H1 (cell line): ENCODE measurements around the gene DES. TPM values are rescaled to one million over a fixed set of nuclear protein-coding genes. Genes with fewer than 3 reads are reported as not detected.

Experiments used
- CTCF ChIA-PET: fragments of 300-600 bp; sonication (Branson Sonifier 250); formaldehyde crosslinking; loops from one replicate; lab custom pipeline; 2021; ENCODE audit not compliant: partially characterized antibody; lab: Charles Lee
- POLR2A ChIA-PET: fragments of 300-600 bp; sonication (Branson Sonifier 250); formaldehyde crosslinking; loops from one replicate; lab custom pipeline; 2021; ENCODE audit warnings: inconsistent platforms; ENCODE audit not compliant: partially characterized antibody; lab: Charles Lee
- DNase-seq, 2 experiments: peaks; one replicate each; pipeline versions ENCODE4 v3.0.0 to v3.0.0-alpha.2; 2010 to 2022; ENCODE audit warnings: low spot score in 2 of 2, low read depth in 1 of 2, mixed read lengths in 1 of 2
- FAIRE-seq: peaks from 2 replicates; lab custom pipeline; 2011; peaks lifted over from hg19 to GRCh38; lab: Jason Lieb, UNC
- H2AFZ ChIP-seq: 2 replicates; pipeline ENCODE4 v1.8.1; 2012; ENCODE audit warnings: low read length, inconsistent platforms
- H2AK5ac ChIP-seq: 2 replicates; pipeline ENCODE4 v1.6.1; 2013; ENCODE audit warnings: low read depth, low read length
- H2BK120ac ChIP-seq: replicated peaks from 2 replicates; pipeline ENCODE3; 2013; ENCODE audit warnings: low read depth, low read length, inconsistent platforms
- H2BK12ac ChIP-seq: 2 replicates; pipeline ENCODE4 v1.6.1; 2013; ENCODE audit warnings: low read depth, low read length
- H2BK15ac ChIP-seq: 2 replicates; pipeline ENCODE4 v1.6.1; 2013; ENCODE audit warnings: low read length
- H2BK20ac ChIP-seq: 2 replicates; pipeline ENCODE4 v1.6.1; 2013; ENCODE audit warnings: low read length
- H2BK5ac ChIP-seq: 2 replicates; pipeline ENCODE4 v1.6.1; 2013; ENCODE audit warnings: low read depth, low read length
- H3K14ac ChIP-seq: 2 replicates; pipeline ENCODE4 v1.6.1; 2013; ENCODE audit warnings: inconsistent platforms; ENCODE audit not compliant: insufficient read length
- H3K18ac ChIP-seq: 2 replicates; pipeline ENCODE4 v1.6.1; 2013; ENCODE audit warnings: low read length; ENCODE audit errors: extremely low read depth
- H3K23ac ChIP-seq: 2 replicates; pipeline ENCODE4 v1.6.1; 2013; ENCODE audit warnings: inconsistent platforms; ENCODE audit not compliant: insufficient read length
- H3K23me2 ChIP-seq: 2 replicates; pipeline ENCODE4 v1.6.1; 2013; ENCODE audit warnings: low read depth, low read length
- H3K27ac ChIP-seq: 2 replicates; pipeline ENCODE4 v1.6.1; 2011; ENCODE audit warnings: low read depth, low read length, inconsistent platforms
- H3K27me3 ChIP-seq, 4 experiments: replicated peaks in 1 of 4; 1 replicate in 1 of 4; 2 replicates in 3 of 4; pipeline versions ENCODE4 v1.6.1 to v1.8.1; 2011 to 2013; ENCODE audit warnings: low read length in 3 of 4, mild to moderate bottlenecking in 3 of 4, inconsistent platforms in 2 of 4, mixed read lengths in 2 of 4, moderate library complexity in 1 of 4; ENCODE audit not compliant: control insufficient read depth in 3 of 4, insufficient read depth in 3 of 4; ENCODE audit errors: extremely low read depth in 1 of 4
- H3K36me3 ChIP-seq, 4 experiments: 2 replicates each; pipeline versions ENCODE4 v1.6.1 to v1.8.1; 2011 to 2013; ENCODE audit warnings: mild to moderate bottlenecking in 4 of 4, low read length in 3 of 4, moderate library complexity in 2 of 4, control low read depth in 1 of 4, inconsistent platforms in 1 of 4; ENCODE audit not compliant: insufficient read depth in 4 of 4, control insufficient read depth in 2 of 4
- H3K4ac ChIP-seq: replicated peaks from 2 replicates; pipeline ENCODE3; 2013; ENCODE audit warnings: low read length, low read depth, mixed read lengths, inconsistent platforms; ENCODE audit not compliant: insufficient read length
- H3K4me1 ChIP-seq, 4 experiments: replicated peaks in 1 of 4; 1 replicate in 1 of 4; 2 replicates in 3 of 4; pipeline versions ENCODE4 v1.6.1 to v1.8.1; 2011 to 2013; ENCODE audit warnings: low read length in 3 of 4, inconsistent platforms in 2 of 4, mixed read lengths in 1 of 4; ENCODE audit not compliant: insufficient read depth in 4 of 4, control insufficient read depth in 3 of 4
- H3K4me2 ChIP-seq, 2 experiments: 2 replicates each; pipeline versions ENCODE4 v1.6.1 to v1.8.1; 2011 to 2013; ENCODE audit warnings: low read depth in 2 of 2, low read length in 2 of 2, control low read depth in 1 of 2, inconsistent platforms in 1 of 2, mild to moderate bottlenecking in 1 of 2; ENCODE audit not compliant: insufficient read depth in 1 of 2
- H3K4me3 ChIP-seq, 4 experiments: fragments of 200-600, 300-600 bp in 1 of 4; sonication (generic), shearing (Covaris generic), sonication (Bioruptor Twin) in 1 of 4; 2 replicates each; pipeline versions ENCODE4 v1.5.1 to v1.8.1; 2011 to 2016; ENCODE audit warnings: low read length in 4 of 4, low read depth in 3 of 4, control low read depth in 2 of 4, inconsistent platforms in 2 of 4, mild to moderate bottlenecking in 2 of 4, mixed read lengths in 1 of 4, moderate library complexity in 1 of 4; ENCODE audit not compliant: insufficient read depth in 2 of 4; ENCODE audit errors: extremely low read depth in 1 of 4
- H3K56ac ChIP-seq: replicated peaks from 2 replicates; pipeline ENCODE3; 2013; ENCODE audit warnings: low read depth, mild to moderate bottlenecking, mixed read lengths, low read length, inconsistent platforms; ENCODE audit not compliant: insufficient read length
- H3K79me1 ChIP-seq: 2 replicates; pipeline ENCODE4 v1.6.1; 2013; ENCODE audit warnings: low read depth, low read length, control low read depth
- H3K79me2 ChIP-seq, 2 experiments: 2 replicates each; pipeline versions ENCODE4 v1.6.1 to v1.8.1; 2012 to 2013; ENCODE audit warnings: low read length in 2 of 2, mild to moderate bottlenecking in 2 of 2, inconsistent platforms in 1 of 2; ENCODE audit not compliant: insufficient read depth in 2 of 2, control insufficient read depth in 1 of 2
- H3K9ac ChIP-seq, 4 experiments: replicated peaks in 1 of 4; 1 replicate in 1 of 4; 2 replicates in 3 of 4; pipeline versions ENCODE4 v1.6.1 to v1.8.1; 2011 to 2013; ENCODE audit warnings: low read depth in 3 of 4, low read length in 3 of 4, control low read depth in 2 of 4, mild to moderate bottlenecking in 2 of 4, moderate library complexity in 2 of 4, inconsistent platforms in 1 of 4; ENCODE audit errors: extremely low read depth in 1 of 4
- H3K9me3 ChIP-seq, 2 experiments: 2 replicates each; pipeline versions ENCODE4 v1.6.1 to v1.8.1; 2012 to 2013; ENCODE audit warnings: mild to moderate bottlenecking in 2 of 2, moderate library complexity in 2 of 2, control low read depth in 1 of 2, inconsistent platforms in 1 of 2, low read depth in 1 of 2, low read length in 1 of 2, mixed read lengths in 1 of 2; ENCODE audit not compliant: insufficient read depth in 2 of 2
- H4K20me1 ChIP-seq, 2 experiments: replicated peaks in 1 of 2; 2 replicates each; pipeline versions ENCODE3 to v1.8.1; 2011 to 2013; ENCODE audit warnings: inconsistent platforms in 2 of 2, low read length in 2 of 2, mild to moderate bottlenecking in 1 of 2; ENCODE audit not compliant: insufficient read depth in 2 of 2, control insufficient read depth in 1 of 2
- H4K5ac ChIP-seq: 2 replicates; pipeline ENCODE4 v1.6.1; 2013; ENCODE audit warnings: low read length, low read depth, mixed read lengths, inconsistent platforms; ENCODE audit not compliant: insufficient read length
- H4K8ac ChIP-seq: 2 replicates; pipeline ENCODE4 v1.8.0; 2013; ENCODE audit warnings: mild to moderate bottlenecking, moderate library complexity, low read length, inconsistent platforms; ENCODE audit not compliant: insufficient read depth; ENCODE audit errors: extremely low read depth
- H4K91ac ChIP-seq: replicated peaks from 2 replicates; pipeline ENCODE3; 2013; ENCODE audit warnings: low read length, mixed read lengths, inconsistent platforms; ENCODE audit not compliant: insufficient read length
- EP300 ChIP-seq, 2 experiments: IDR thresholded peaks; 1 replicate in 1 of 2; 2 replicates in 1 of 2; pipeline ENCODE4 v1.6.1; 2011 to 2012; ENCODE audit warnings: low read depth in 2 of 2, low read length in 2 of 2, mild to moderate bottlenecking in 2 of 2, borderline replicate concordance in 1 of 2, inconsistent platforms in 1 of 2, moderate library complexity in 1 of 2
- GTF2F1 ChIP-seq: IDR thresholded peaks from 2 replicates; pipeline ENCODE4 v1.6.1; 2012; ENCODE audit warnings: low read depth, low read length, improper control_type of control experiment, borderline replicate concordance
- HDAC2 ChIP-seq, 2 experiments: fragments of 300-600 bp in 1 of 2; sonication (generic) in 1 of 2; IDR thresholded peaks; 2 replicates each; pipeline ENCODE4 v1.6.1; 2011 to 2012; ENCODE audit warnings: low read depth in 2 of 2, low read length in 2 of 2, mild to moderate bottlenecking in 2 of 2, moderate library complexity in 2 of 2, borderline replicate concordance in 1 of 2, inconsistent platforms in 1 of 2
- RNF2 ChIP-seq: fragments of 200-900, 300-1000 bp; sonication (generic); IDR thresholded peaks from 2 replicates; pipeline ENCODE4 v1.7.1; 2016; ENCODE audit warnings: borderline replicate concordance, low read depth, mild to moderate bottlenecking, antibody characterized with exemption, low read length; ENCODE audit not compliant: poor library complexity, severe bottlenecking; ENCODE audit errors: missing control alignments
- SAP30 ChIP-seq: fragments of 300-600 bp; sonication (generic); IDR thresholded peaks from 2 replicates; pipeline ENCODE4 v1.7.1; 2012; ENCODE audit warnings: low read length, moderate library complexity, mild to moderate bottlenecking, inconsistent platforms; ENCODE audit not compliant: insufficient read depth, insufficient replicate concordance
- SP1 ChIP-seq: IDR thresholded peaks from 2 replicates; pipeline ENCODE4 v1.6.1; 2011; ENCODE audit warnings: low read depth, low read length
- TEAD4 ChIP-seq: IDR thresholded peaks from 2 replicates; pipeline ENCODE4 v1.6.1; 2012; ENCODE audit warnings: low read depth, low read length, inconsistent platforms, mixed read lengths
- USF2 ChIP-seq: IDR thresholded peaks from 2 replicates; pipeline ENCODE4 v1.6.1; 2011; ENCODE audit warnings: low read length, improper control_type of control experiment
- WGBS, 2 experiments: shearing (Covaris generic) in 1 of 2; methylation state at CpG; one replicate each; pipeline versions ENCODE4 v1.1.6 to v1.1.7; 2013 to 2015; ENCODE audit warnings: low lambda C conversion rate in 2 of 2, mixed read lengths in 2 of 2, inconsistent platforms in 1 of 2, low coverage in 1 of 2, missing lambda C conversion rate in 1 of 2; ENCODE audit not compliant: insufficient replicate concordance in 2 of 2, insufficient coverage in 1 of 2, insufficient read length in 1 of 2; ENCODE audit errors: extremely low coverage in 1 of 2, missing lambda C conversion rate in 1 of 2; 5-methylcytosine and 5-hydroxymethylcytosine counted together
- polyA plus RNA-seq, 7 experiments: library from polyadenylated mRNA; depleted of rRNA in 3 of 7; stranded (reverse) in 5 of 7; unstranded in 2 of 7; fragments of >200 nt in 5 of 7; fragments of 200-250 nt in 2 of 7; gene quantifications; 1 replicate in 5 of 7; 2 replicates in 1 of 7; 4 replicates in 1 of 7; pipeline versions ENCODE4 v1.2.1 to v1.2.3, GENCODE V29; 2011 to 2013; ENCODE audit warnings: missing spikeins in 2 of 7, mixed read lengths in 2 of 7
- total RNA-seq: library from RNA; stranded (reverse); fragmentation: NEBNext Ultra II Directional; extraction: Animal tissue kit (Norgen Biotek cat#: 25700); gene quantifications from 2 replicates; pipeline ENCODE4 v1.2.1, GENCODE V29; 2021

Gene DES
- total and polyA plus RNA-seq, 2 of the 8 experiments (the other 6 are each of a cell fraction or from before 2014, with no cell fraction given) = 1.8 to 4.3 TPM

- no peak overlapping the region for H2AK5ac ChIP-seq
- FAIRE-seq = no peak
- H3K4ac ChIP-seq = no peak overlapping the region
- no peak overlapping the region for H3K27ac ChIP-seq
- no peak overlapping the region for H2BK5ac ChIP-seq
- H3K79me1 ChIP-seq = no peaks in the 10 kb centered on the region
- H3K56ac ChIP-seq = no peak overlapping the region
- H3K23me2 ChIP-seq = peaks cover 7% of the 10 kb centered on the region; the same call in 1 of the 2 replicates
- no peak overlapping the region for H4K8ac ChIP-seq
- no peak overlapping the region for H2BK120ac ChIP-seq
- TF ChIP-seq HDAC2 (IDR thresholded peaks at IDR 0.05; ENCODE audit: borderline replicate concordance in 1 of 2, low read depth in 2 of 2, low read length in 2 of 2) (no peak), USF2 (no peak), EP300 (IDR thresholded peaks at IDR 0.05; ENCODE audit: borderline replicate concordance in 1 of 2, low read depth in 2 of 2, low read length in 2 of 2) (no peak), TEAD4 (no peak), GTF2F1 (no peak), RNF2 (no peak), SP1 (no peak), SAP30 (no peak)
- WGBS, 2 experiments = 83% methylated on average over 11 of the region's 23 CpGs; no CpG with 5 or more reads in 1 of the 2 experiments
- peak overlapping the region; percentile 51 to 66 for H3K4me2 ChIP-seq
- no peaks in the 10 kb centered on the region for H3K36me3 ChIP-seq
- no peak overlapping the region for H3K23ac ChIP-seq
- H3K14ac ChIP-seq = no peak overlapping the region
- POLR2A ChIA-PET = interaction anchor here (0.6 to 2.6 kb wide), 14 partner anchors 7 to 64 kb away, joined by 3 to 13 read pairs (median 6); partner anchors contain the start of gene DNPEP
- H4K5ac ChIP-seq = no peak overlapping the region
- no peak overlapping the region for H4K91ac ChIP-seq
- H4K20me1 ChIP-seq = peaks cover 2 to 16% of the 10 kb centered on the region in 2 experiments
- H3K4me3 ChIP-seq = peak overlapping the region in 1 of 4 experiments; percentile 57; a peak in 2 of 8 replicates
- peaks cover 6 to 30% (median 24%) of the 10 kb centered on the region in 4 experiments for H3K27me3 ChIP-seq
- DNase-seq = no peak
- H2BK15ac ChIP-seq = no peak overlapping the region
- CTCF ChIA-PET = interaction anchor here (1.3 to 113.1 kb wide), 4 partner anchors 11 to 52 kb away, joined by 3 to 7248 read pairs (median 3660); partner anchors contain the start of genes ASIC4, CHPF, DES and GMPPA
- no peak overlapping the region for H2BK20ac ChIP-seq
- no peaks in the 10 kb centered on the region for H3K9me3 ChIP-seq
- H3K18ac ChIP-seq = no peak overlapping the region
- H2BK12ac ChIP-seq = no peak overlapping the region
- no peak overlapping the region for H2AFZ ChIP-seq
- H3K79me2 ChIP-seq = no peaks in the 10 kb centered on the region
- no peak overlapping the region for H3K9ac ChIP-seq
- peaks cover 0 to 24% (median 11%) of the 10 kb centered on the region in 4 experiments; a peak in 6 of 7 replicates for H3K4me1 ChIP-seq
These were observed 29.3 kb downstream of the DES start for GRCh38 chr2:219447242-219448098.
